ENCODE results near the gene CNTN5. TPM values are rescaled to one million over a fixed set of nuclear protein-coding genes. Genes with fewer than 3 reads are reported as not detected.

CNTN5 gene
- polyA plus RNA-seq, 1 of the 3 experiments (the other 2 are of a cell fraction) = not detected

DNA sequence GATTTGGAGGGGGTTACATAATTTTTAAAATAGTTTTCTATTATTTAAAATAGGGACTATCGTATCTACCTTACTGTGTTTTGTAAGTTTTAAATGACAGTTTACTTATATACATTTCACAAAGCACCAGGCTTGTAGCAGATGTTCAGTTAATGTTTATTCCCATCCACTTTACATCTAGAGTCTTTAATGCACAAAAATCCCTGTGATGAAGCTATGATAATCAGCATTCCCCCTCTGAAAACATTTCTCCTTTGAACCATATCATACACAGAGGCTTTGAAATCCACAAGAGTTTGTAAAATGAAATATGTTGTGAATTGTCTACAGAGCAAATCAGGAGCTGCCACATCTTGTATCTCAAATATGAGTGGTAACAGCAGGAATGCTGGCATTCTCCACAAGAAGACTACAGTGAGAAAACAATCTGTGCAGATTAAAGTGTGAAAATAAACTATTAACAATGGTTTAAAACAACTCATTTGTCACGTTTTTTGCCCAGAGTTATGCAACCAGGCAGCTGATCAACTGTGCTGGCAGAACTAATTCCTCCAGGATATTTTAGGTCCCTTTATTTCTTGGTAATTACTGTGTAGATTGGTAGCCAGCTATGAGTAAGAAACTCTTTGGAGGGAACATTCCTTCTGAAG lies 967.2 kb downstream of the CNTN5 start:
- Histone ChIP-seq H3K9me3 (no peaks in the 10 kb centered on the region), H2AFZ (ENCODE audit: low read depth) (no peak overlapping the region), H3F3A (replicated peaks; ENCODE audit: insufficient read depth) (no peaks in the 10 kb centered on the region), H3K4me1 (ENCODE audit: control insufficient read depth in 1 of 2, insufficient read depth in 2 of 2, low read depth in 1 of 2, low read length in 1 of 2) (no peaks in the 10 kb centered on the region; a peak in 1 of 4 replicates), H3K4me3 (ENCODE audit: low read depth in 2 of 2, low read length in 1 of 2) (no peak overlapping the region), H3K79me2 (ENCODE audit: insufficient read depth) (no peaks in the 10 kb centered on the region), H3K9ac (no peak overlapping the region), H3K9me2 (no peaks in the 10 kb centered on the region), H3K36me3 (replicated peaks in 1 of 2; ENCODE audit: control insufficient read depth in 1 of 2, insufficient read depth in 2 of 2, low read length in 1 of 2) (no peaks in the 10 kb centered on the region), H3K27me3 (ENCODE audit: insufficient read depth) (no peaks in the 10 kb centered on the region), H4K20me1 (ENCODE audit: insufficient read depth) (no peaks in the 10 kb centered on the region), H3K4me2 (no peak overlapping the region), H3K27ac (ENCODE audit: low read depth in 2 of 2, low read length in 1 of 2) (no peak overlapping the region)
- WGBS (ENCODE audit: low lambda C conversion rate) = 3% methylated on average over 2 of the region's 2 CpGs
- ChIA-PET CTCF (no interaction called here), POLR2A (no interaction called here)
- no peak for DNase-seq
- TF ChIP-seq MXI1 (IDR thresholded peaks at IDR 0.05; ENCODE audit: low read depth, low read length) (no peak), FOXM1 (IDR thresholded peaks at IDR 0.05; ENCODE audit: low read depth) (no peak), EP300 (IDR thresholded peaks at IDR 0.05; ENCODE audit: borderline replicate concordance in 1 of 2, low read depth in 1 of 2, low read length in 1 of 2) (no peak), GABPA (IDR thresholded peaks at IDR 0.05; ENCODE audit: low read depth) (no peak), ELF1 (IDR thresholded peaks at IDR 0.05) (no peak), RAD21 (IDR thresholded peaks at IDR 0.05; ENCODE audit: low read length) (no peak), NRF1 (IDR thresholded peaks at IDR 0.05; ENCODE audit: low read depth, low read length) (no peak), RFX5 (IDR thresholded peaks at IDR 0.05; ENCODE audit: low read length) (no peak), TAF1 (IDR thresholded peaks at IDR 0.05; ENCODE audit: borderline replicate concordance, low read depth, low read length) (no peak)
- TF ChIP-seq, protein P1, sequence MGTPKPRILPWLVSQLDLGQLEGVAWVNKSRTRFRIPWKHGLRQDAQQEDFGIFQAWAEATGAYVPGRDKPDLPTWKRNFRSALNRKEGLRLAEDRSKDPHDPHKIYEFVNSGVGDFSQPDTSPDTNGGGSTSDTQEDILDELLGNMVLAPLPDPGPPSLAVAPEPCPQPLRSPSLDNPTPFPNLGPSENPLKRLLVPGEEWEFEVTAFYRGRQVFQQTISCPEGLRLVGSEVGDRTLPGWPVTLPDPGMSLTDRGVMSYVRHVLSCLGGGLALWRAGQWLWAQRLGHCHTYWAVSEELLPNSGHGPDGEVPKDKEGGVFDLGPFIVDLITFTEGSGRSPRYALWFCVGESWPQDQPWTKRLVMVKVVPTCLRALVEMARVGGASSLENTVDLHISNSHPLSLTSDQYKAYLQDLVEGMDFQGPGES (IDR thresholded peaks at IDR 0.05; ENCODE audit: low read depth, low read length) = no peak
- TF ChIP-seq, protein P2, sequence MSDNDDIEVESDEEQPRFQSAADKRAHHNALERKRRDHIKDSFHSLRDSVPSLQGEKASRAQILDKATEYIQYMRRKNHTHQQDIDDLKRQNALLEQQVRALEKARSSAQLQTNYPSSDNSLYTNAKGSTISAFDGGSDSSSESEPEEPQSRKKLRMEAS (IDR thresholded peaks at IDR 0.05; ENCODE audit: low read depth) = no peak

DNA sequence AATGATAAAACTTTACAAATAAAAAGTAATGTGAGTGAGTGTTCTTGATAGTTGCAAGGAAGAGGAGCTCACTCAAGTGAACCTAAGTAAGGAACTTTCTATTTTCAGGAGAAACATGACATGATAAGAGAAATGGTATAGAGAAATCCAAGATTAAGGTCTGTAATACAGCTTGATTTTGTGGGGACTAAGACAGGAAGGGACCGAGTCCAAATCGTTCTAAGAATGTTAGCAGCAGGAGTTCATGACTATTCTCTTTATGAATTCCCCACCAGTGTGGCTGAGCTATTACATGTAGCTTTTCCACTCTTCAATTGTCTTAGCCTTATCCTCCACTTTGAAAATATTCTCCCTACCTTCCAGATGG lies 967.7 kb downstream of the CNTN5 start:
- Histone ChIP-seq H3K9me2 (no peaks in the 10 kb centered on the region), H3K4me1 (ENCODE audit: control insufficient read depth in 1 of 2, insufficient read depth in 2 of 2, low read depth in 1 of 2, low read length in 1 of 2) (no peaks in the 10 kb centered on the region; a peak in 1 of 4 replicates), H2AFZ (ENCODE audit: low read depth) (no peak overlapping the region), H3K36me3 (replicated peaks in 1 of 2; ENCODE audit: control insufficient read depth in 1 of 2, insufficient read depth in 2 of 2, low read length in 1 of 2) (no peaks in the 10 kb centered on the region), H3K27me3 (ENCODE audit: insufficient read depth) (no peaks in the 10 kb centered on the region), H3K79me2 (ENCODE audit: insufficient read depth) (no peaks in the 10 kb centered on the region), H3K9me3 (no peaks in the 10 kb centered on the region), H3K9ac (no peak overlapping the region), H3K4me2 (no peak overlapping the region), H3F3A (replicated peaks; ENCODE audit: insufficient read depth) (no peaks in the 10 kb centered on the region), H4K20me1 (ENCODE audit: insufficient read depth) (no peaks in the 10 kb centered on the region), H3K27ac (ENCODE audit: low read depth in 2 of 2, low read length in 1 of 2) (no peak overlapping the region), H3K4me3 (ENCODE audit: low read depth in 2 of 2, low read length in 1 of 2) (no peak overlapping the region)
- ChIA-PET CTCF (no interaction called here), POLR2A (no interaction called here)
- TF ChIP-seq FOSL2 (IDR thresholded peaks at IDR 0.05; ENCODE audit: borderline replicate concordance, low read depth) = no peak
- TF ChIP-seq MEF2A (IDR thresholded peaks at IDR 0.05; ENCODE audit: borderline replicate concordance, low read depth) = no peak
- no peak for TF ChIP-seq RFX5 (IDR thresholded peaks at IDR 0.05; ENCODE audit: low read length)
- TF ChIP-seq FOXJ3 (CRISPR knock-in tag; IDR thresholded peaks at IDR 0.05) = no peak
- no peak for TF ChIP-seq TCF12 (IDR thresholded peaks at IDR 0.05)
- no peak for TF ChIP-seq RAD21 (IDR thresholded peaks at IDR 0.05; ENCODE audit: low read length)
- TF ChIP-seq EZH2phosphoT487 (IDR thresholded peaks at IDR 0.05; ENCODE audit: borderline replicate concordance, low read depth) = no peak
- TF ChIP-seq SIN3A (IDR thresholded peaks at IDR 0.05; ENCODE audit: borderline replicate concordance, low read depth, low read length) = no peak
- no peak for TF ChIP-seq GATA2 (CRISPR knock-in tag; IDR thresholded peaks at IDR 0.05)
- no peak for TF ChIP-seq FOXM1 (IDR thresholded peaks at IDR 0.05; ENCODE audit: low read depth)
- no peak for TF ChIP-seq GABPA (IDR thresholded peaks at IDR 0.05; ENCODE audit: low read depth)
- TF ChIP-seq, protein P3, sequence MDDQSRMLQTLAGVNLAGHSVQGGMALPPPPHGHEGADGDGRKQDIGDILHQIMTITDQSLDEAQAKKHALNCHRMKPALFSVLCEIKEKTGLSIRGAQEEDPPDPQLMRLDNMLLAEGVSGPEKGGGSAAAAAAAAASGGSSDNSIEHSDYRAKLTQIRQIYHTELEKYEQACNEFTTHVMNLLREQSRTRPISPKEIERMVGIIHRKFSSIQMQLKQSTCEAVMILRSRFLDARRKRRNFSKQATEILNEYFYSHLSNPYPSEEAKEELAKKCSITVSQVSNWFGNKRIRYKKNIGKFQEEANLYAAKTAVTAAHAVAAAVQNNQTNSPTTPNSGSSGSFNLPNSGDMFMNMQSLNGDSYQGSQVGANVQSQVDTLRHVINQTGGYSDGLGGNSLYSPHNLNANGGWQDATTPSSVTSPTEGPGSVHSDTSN (IDR thresholded peaks at IDR 0.05) = no peak
- TF ChIP-seq MXI1 (IDR thresholded peaks at IDR 0.05; ENCODE audit: low read depth, low read length) = no peak
- TF ChIP-seq, protein P4, sequence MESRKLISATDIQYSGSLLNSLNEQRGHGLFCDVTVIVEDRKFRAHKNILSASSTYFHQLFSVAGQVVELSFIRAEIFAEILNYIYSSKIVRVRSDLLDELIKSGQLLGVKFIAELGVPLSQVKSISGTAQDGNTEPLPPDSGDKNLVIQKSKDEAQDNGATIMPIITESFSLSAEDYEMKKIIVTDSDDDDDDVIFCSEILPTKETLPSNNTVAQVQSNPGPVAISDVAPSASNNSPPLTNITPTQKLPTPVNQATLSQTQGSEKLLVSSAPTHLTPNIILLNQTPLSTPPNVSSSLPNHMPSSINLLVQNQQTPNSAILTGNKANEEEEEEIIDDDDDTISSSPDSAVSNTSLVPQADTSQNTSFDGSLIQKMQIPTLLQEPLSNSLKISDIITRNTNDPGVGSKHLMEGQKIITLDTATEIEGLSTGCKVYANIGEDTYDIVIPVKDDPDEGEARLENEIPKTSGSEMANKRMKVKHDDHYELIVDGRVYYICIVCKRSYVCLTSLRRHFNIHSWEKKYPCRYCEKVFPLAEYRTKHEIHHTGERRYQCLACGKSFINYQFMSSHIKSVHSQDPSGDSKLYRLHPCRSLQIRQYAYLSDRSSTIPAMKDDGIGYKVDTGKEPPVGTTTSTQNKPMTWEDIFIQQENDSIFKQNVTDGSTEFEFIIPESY (IDR thresholded peaks at IDR 0.05; ENCODE audit: borderline replicate concordance, low read depth) = no peak
- TF ChIP-seq JUND (IDR thresholded peaks at IDR 0.05) = no peak
- TF ChIP-seq, protein P2 (IDR thresholded peaks at IDR 0.05; ENCODE audit: low read depth) = no peak
- WGBS (ENCODE audit: low lambda C conversion rate) = 5% methylated on average over 2 of the region's 2 CpGs
- DNase-seq = no peak

Data from SK-N-SH (cell line).